ENCODE results near the gene NOSTRIN.

- TF ChIP-seq CTCF (IDR thresholded peaks at IDR 0.05) (no peak), POLR2A (IDR thresholded peaks at IDR 0.05) (no peak)
Observed at GRCh38 chr2:168781191-168781817, 21.1 kb upstream of the NOSTRIN start.
